Heart left ventricle (tissue), 13 donors: Measurements from ENCODE around the gene FBXO31.

Experiments
- POLR2A ChIP-seq, 2 donors: fragments of 450-650 bp; IDR thresholded peaks; one replicate each; pipeline ENCODE4 v1.6.1; 2017; ENCODE audit warnings: antibody characterized with exemption in 2 of 2, mild to moderate bottlenecking in 2 of 2, moderate library complexity in 2 of 2
- TF ChIP-seq, protein P1 (sequence below), 12 donors: fragments of 200-600 bp; sonication (generic) in 4 of 12; IDR thresholded peaks; one replicate each; pipeline versions ENCODE4 v1.5.0 to v1.8.0; 2018 to 2022; ENCODE audit warnings: antibody characterized with exemption in 12 of 12, mild to moderate bottlenecking in 5 of 12
- donor health status: ischemic (EF 13 %, LVEDD 7.1; RV severe dilation, severe dysfunction).
- donor health status: DM: no; HTN: yes; CAD: no.
- donor health status: DM: no; HTN: no; CAD: no.
- donor health status: ischemic (EF 25% LVEDD 6.9; RV normal size, moderate dysfunction).
- donor health status: ischemic (EF 25% LVEDD 5.7; RV mildly dilated, moderate dysfunction).
- donor health status: ischemic (EF 35%, LVEDD 5.7; RV mildly dilated, moderate dysfunction).
- donor health status: nonischemic (EF 11% LVEDD 7.7; RV severe dilation, severe dysfunction).
- donor health status: DM: yes; HTN: yes; CAD: no.
- donor health status: PGD.
- donor health status: ischemic (EF 29% LVEDD 5.4; RV normal size, mild dysfunction).
- donor health status: nonischemic (EF 23%, LVEDD 6.1; RV moderate dilation, normal function).

DNA sequence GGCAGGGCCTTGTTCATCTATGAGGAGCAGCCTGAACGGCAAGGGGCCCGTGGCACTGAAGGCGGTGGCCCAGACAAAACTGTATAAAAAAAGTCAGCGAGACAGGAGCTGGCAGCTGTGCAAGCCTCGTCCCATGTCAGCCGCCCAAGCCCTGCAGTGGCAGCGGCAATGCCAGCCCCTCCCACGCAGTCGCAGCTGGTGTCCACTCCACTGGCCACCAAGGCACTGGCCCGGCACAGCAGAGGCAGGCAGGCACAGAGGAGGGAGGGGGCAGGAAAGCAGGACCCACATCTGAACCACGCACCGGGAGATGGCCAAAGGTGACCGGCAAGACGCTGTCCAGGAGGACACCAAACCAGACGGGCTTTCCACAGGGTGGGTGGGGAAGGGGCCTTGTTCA lies 50.5 kb downstream of the FBXO31 start:
- TF ChIP-seq, protein P1, sequence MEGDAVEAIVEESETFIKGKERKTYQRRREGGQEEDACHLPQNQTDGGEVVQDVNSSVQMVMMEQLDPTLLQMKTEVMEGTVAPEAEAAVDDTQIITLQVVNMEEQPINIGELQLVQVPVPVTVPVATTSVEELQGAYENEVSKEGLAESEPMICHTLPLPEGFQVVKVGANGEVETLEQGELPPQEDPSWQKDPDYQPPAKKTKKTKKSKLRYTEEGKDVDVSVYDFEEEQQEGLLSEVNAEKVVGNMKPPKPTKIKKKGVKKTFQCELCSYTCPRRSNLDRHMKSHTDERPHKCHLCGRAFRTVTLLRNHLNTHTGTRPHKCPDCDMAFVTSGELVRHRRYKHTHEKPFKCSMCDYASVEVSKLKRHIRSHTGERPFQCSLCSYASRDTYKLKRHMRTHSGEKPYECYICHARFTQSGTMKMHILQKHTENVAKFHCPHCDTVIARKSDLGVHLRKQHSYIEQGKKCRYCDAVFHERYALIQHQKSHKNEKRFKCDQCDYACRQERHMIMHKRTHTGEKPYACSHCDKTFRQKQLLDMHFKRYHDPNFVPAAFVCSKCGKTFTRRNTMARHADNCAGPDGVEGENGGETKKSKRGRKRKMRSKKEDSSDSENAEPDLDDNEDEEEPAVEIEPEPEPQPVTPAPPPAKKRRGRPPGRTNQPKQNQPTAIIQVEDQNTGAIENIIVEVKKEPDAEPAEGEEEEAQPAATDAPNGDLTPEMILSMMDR (IDR thresholded peaks at IDR 0.05) = no peak
- no peak for TF ChIP-seq POLR2A (IDR thresholded peaks at IDR 0.05)
